HG03469 (cell line): Measurements from ENCODE around the gene COX8A.

ENCODE experiments used
- ATAC-seq: cut with Tn5 transposase; IDR thresholded peaks from one replicate; pipeline ENCODE4 v1.9.1; 2021; ENCODE audit warnings: mild to moderate bottlenecking, moderate library complexity, moderate number of reproducible peaks; ENCODE audit not compliant: unreplicated experiment

Gene COX8A

GRCh38 chr11:64001484-64002420 lies 27.3 kb downstream of the COX8A start:
- no peak for ATAC-seq

DNA sequence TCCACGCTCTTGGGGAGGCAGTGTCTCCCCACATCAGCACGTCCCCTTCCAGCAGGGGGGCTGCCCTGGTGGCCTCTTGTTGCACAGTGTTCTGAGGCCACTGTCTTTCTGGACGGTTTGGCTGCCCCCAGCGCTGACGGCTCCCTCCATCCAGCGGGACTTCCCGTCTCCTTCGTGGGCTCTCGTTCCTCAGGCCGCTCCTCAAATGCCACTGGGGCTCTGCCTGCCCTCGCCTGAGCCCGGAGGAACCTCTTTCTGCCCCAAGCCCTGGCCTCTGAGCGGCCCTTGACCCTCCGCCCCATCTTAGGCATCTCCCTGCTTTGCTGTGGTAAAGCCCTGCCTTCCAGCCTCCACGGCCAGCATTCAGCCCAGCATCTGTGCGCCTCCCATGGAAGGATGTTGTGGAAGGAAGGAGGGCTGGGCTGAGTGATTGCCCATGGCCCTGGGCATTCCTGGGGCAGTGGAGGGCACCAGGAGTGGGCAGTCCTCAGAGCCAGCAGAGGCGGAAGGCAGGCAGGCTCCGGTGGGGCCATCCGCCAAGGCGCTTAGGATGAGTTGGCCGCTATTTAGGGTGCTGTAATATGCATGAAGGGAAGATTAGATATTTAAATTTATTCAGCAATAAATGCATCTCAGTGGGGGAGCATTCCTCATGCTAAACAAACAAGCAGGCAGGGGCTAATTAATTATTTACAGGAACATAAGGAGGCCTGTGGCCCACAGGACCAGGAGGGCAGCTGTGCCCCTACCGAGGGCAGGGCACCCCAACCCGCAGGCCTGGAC lies 29.6 kb downstream of the COX8A start:
- no peak for ATAC-seq

GRCh38 chr11:64004590-64004984 lies 30.2 kb downstream of the COX8A start:
- no peak for ATAC-seq

DNA sequence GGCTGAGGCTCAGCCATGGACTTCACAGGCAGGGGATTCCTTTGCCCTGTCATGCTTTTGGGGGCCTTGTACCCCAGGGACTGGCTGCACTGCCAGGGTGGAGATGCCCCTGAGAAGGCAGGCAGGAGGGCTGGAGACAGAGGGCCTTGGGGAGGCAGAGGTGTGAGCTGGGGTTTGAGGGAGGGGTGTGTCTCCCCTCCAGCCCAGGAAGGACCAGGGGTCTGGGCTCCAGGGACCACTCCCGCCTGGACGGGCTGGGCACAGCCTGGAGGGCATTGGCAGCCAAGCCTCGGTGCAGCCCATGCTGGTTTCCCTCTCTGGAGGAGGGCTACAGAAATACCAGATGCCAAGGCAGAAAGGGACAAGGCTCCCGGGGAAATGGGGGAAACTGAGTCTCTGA lies 31.3 kb downstream of the COX8A start:
- no peak for ATAC-seq

GRCh38 chr11:64006398-64006797 lies 32.0 kb downstream of the COX8A start:
- ATAC-seq, result no peak

DNA sequence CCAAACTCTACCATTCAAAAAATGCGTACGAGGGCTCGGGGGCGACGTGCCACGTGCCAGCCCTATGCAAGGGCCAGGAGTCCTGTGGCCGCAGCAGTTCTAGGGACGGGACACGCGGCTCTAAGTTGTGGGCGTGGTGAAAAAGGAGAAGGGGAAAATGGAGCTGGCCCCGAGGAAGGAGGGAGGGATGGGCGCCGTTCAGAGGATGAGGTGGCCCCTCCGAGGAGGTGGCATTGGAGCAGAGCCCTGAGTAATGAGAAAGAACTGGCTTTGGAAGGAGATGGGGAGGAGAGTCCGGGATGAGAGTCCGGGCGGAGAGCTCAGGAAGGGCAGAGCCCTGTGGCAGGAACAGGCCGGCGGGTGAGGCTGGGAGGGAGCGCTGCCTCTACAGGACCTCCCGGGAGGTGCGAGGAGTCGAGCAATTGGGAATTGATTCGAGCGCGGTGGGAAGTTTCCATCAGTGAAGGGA lies 32.8 kb downstream of the COX8A start:
- no peak for ATAC-seq

DNA sequence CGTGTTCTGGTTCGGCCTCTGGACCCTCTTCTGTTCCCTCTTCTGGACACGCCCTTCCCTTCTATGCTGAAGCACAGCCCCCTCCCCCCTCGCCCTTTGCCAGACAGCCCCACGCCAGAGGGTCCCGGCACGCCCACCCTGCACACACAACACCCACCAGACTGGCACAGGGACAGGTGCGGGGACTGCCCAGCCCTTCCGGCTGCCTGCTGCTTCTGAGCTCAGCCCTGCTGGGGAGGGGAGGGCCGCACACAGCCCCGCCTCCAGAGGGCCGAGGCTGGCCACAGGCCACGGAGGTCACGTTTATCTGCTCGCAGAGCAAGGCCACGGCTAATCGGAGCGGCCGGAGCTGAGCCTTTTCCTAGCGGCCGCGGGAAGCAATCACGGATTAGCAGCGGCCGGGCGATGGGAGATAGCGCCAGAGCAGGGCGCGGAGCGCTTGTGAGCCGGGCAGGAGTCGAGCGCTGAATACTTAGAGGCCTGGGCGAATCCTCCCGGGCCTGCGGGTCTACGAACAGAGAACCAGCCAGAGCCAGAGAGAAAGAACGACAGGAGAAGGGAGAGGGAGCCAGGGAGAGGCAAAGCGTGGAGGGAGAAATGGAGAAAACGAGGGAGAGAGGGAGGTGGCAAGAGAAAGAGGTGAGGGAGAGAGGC lies 33.3 kb downstream of the COX8A start:
- no peak for ATAC-seq

- no peak for ATAC-seq
Measured at GRCh38 chr11:64008283-64008913, 34.0 kb downstream of the COX8A start.

DNA sequence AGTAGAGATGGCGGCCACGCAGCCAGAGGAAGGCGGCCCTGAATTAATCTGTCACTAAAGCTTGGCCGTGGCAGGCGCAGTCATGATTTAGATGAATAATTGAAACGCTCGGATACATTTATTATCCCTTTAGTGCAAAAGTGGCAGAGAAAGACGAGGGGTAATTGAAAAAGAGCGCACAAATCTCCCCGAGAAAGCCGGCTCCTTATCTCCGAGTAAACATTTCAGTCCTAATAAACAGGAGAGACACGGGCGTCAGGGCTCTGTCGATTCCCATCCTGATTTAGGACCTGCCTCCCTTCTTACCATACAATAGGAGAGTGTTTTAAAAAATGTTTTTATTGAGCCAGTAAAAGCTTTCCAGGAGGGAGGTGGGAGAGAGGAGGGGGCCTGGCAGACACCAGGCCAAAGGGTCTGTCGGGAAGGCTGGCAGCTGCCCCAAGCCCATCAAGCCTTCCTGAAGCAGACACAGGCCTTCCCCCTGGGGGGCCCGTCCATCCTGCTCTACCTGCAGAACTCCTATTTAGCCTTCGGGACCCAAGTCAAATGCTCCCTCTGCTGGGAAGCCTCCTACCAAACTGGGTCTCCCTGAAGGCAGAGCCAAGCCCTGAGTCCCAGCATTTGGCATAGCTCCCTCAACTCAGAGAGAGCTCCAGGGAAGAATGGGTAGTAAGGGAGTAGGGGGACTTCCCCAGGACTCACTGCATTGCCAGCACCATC lies 34.7 kb downstream of the COX8A start:
- ATAC-seq, result no peak

DNA sequence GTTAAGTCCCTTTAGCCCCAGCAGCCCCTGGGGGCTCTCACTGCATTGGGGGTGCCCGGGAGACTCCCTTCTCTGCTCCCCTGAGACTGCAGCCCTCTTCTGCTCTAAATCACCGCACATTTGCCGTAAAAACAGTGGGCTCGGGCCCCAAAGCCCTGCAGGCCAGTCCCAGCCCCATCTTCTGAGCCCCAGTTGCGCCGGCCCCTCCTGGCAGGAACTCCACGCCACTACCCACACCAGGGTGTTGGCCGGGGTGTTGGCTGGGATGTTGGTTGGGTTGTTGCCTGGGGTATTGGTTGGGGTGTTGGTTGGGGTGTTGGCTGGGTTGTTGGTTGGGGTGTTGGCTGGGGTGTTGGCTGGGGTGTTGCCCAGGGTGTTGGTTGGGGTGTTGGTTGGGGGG lies 35.3 kb downstream of the COX8A start:
- ATAC-seq, result no peak

DNA sequence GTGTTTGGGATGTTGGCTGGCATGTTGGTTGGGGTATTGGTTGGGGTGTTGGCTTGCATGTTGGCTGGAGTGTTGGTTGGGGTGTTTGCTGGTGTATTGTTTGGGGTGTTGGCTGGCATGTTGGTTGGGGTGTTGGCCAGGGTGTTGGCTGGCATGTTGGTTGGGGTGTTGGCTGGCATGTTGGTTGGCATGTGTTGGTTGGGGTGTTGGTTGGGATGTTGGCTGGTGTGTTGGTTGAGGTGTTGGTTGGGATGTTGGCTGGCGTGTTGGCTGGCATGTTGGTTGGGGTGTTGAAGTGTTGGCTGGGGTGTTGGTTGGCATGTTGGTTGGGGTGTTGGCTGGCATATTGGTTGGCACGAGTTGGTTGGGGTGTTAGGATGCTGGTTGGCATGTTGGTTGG lies 36.4 kb downstream of the COX8A start:
- ATAC-seq, result no peak

DNA sequence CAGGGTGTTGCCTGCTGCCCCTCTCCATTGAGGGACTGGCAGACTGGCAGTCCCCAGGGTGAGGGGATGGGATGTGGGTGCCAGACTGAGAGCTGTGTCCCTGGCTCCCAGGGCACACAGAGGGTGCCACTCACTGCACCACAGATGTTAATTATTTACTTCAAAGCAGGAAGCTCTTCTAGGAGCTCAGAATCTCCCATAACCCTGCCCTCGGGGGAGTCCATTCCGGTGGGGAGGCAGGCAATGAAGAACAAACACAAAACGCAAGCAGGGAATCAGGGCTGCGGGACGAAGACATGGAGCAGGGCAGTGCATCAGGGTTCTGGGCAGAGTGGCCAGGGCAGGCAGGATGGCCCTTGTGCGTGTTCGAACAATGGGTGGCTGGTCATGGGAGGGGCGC lies 37.0 kb downstream of the COX8A start:
- no peak for ATAC-seq

GRCh38 chr11:64013141-64013896 lies 38.9 kb downstream of the COX8A start:
- no peak for ATAC-seq

DNA sequence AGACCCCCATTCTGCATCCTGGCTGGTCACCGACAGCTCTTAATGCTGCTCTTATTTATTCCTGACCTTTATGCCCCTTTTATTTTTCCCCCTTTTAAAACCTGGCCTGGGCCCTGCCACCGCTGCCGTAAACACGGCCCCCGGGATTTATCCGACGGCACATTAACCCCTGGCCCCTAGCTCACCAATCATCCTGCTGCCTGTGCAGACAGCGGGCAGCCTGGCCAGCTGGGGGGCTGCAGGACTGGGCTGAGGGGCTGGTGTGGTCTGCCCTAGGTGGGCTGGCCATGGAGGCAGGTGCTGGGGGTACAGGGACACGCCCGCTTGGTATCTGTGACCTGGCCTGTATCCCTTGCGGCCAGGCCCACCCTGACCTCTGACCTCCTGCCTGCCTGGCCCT lies 39.9 kb downstream of the COX8A start:
- no peak for ATAC-seq

GRCh38 chr11:64015510-64015909 lies 41.1 kb downstream of the COX8A start:
- ATAC-seq, result no peak

- ATAC-seq, result no peak
Measured at GRCh38 chr11:64015935-64016845, 41.8 kb downstream of the COX8A start.

- ATAC-seq, result no peak
Measured at GRCh38 chr11:64017945-64018224, 43.5 kb downstream of the COX8A start.

GRCh38 chr11:64018310-64018709 lies 43.9 kb downstream of the COX8A start:
- no peak for ATAC-seq
